Heart left ventricle (tissue), 13 donors: Measurements from ENCODE around the gene TOX2.

Experiments used
- CTCF ChIP-seq, 12 donors: fragments of 200-600 bp; sonication (generic) in 4 of 12; IDR thresholded peaks; one replicate each; pipeline versions ENCODE4 v1.5.0 to v1.8.0; 2018 to 2022; ENCODE audit warnings: antibody characterized with exemption in 12 of 12, mild to moderate bottlenecking in 5 of 12
- POLR2A ChIP-seq, 2 donors: fragments of 450-650 bp; IDR thresholded peaks; one replicate each; pipeline ENCODE4 v1.6.1; 2017; ENCODE audit warnings: antibody characterized with exemption in 2 of 2, mild to moderate bottlenecking in 2 of 2, moderate library complexity in 2 of 2
- donor health status: ischemic (EF 13 %, LVEDD 7.1; RV severe dilation, severe dysfunction).
- donor health status: DM: no; HTN: yes; CAD: no.
- donor health status: DM: no; HTN: no; CAD: no.
- donor health status: ischemic (EF 25% LVEDD 6.9; RV normal size, moderate dysfunction).
- donor health status: ischemic (EF 25% LVEDD 5.7; RV mildly dilated, moderate dysfunction).
- donor health status: ischemic (EF 35%, LVEDD 5.7; RV mildly dilated, moderate dysfunction).
- donor health status: nonischemic (EF 11% LVEDD 7.7; RV severe dilation, severe dysfunction).
- donor health status: DM: yes; HTN: yes; CAD: no.
- donor health status: PGD.
- donor health status: ischemic (EF 29% LVEDD 5.4; RV normal size, mild dysfunction).
- donor health status: nonischemic (EF 23%, LVEDD 6.1; RV moderate dilation, normal function).

- TF ChIP-seq POLR2A (IDR thresholded peaks at IDR 0.05), result no peak
- TF ChIP-seq CTCF (IDR thresholded peaks at IDR 0.05), result no peak
Observed at GRCh38 chr20:44025756-44026155, 111.1 kb downstream of the TOX2 start.
